Activated naive CD8-positive, alpha-beta T cell treated with anti-CD3 and anti-CD28 coated beads, Interleukin-2, amount 50 U/mL, for 24 hours (primary cell): ENCODE data around the gene SPTLC1.
"Not testable (repeated sequence)": the region's sequence is repeated elsewhere in the genome, so short reads cannot be mapped to it uniquely, and the experiment has no call there.

Experiments
- ATAC-seq: fragments of 150-1000 bp; cut with Tn5 transposase; one replicate; pipeline ENCODE4 v1.10.0; 2021
- DNase-seq: peaks from one replicate; pipeline ENCODE4 v3.0.0; 2021
- H3K27ac Mint-ChIP-seq: one replicate; pipeline ENCODE4 v1.8.0; 2021; ENCODE audit warnings: mild to moderate bottlenecking, mixed read lengths
- H3K27me3 Mint-ChIP-seq: one replicate; pipeline ENCODE4 v1.8.0; 2021; ENCODE audit warnings: mixed read lengths
- H3K36me3 Mint-ChIP-seq: one replicate; pipeline ENCODE4 v1.8.0; 2021; ENCODE audit warnings: low read depth, mixed read lengths
- H3K4me1 Mint-ChIP-seq: one replicate; pipeline ENCODE4 v1.8.0; 2021; ENCODE audit warnings: mixed read lengths
- H3K4me3 Mint-ChIP-seq: one replicate; pipeline ENCODE4 v1.8.0; 2021; ENCODE audit warnings: mild to moderate bottlenecking, moderate library complexity, mixed read lengths
- H3K9me3 Mint-ChIP-seq: one replicate; pipeline ENCODE4 v1.8.0; 2021; ENCODE audit warnings: mixed read lengths

Gene SPTLC1

DNA sequence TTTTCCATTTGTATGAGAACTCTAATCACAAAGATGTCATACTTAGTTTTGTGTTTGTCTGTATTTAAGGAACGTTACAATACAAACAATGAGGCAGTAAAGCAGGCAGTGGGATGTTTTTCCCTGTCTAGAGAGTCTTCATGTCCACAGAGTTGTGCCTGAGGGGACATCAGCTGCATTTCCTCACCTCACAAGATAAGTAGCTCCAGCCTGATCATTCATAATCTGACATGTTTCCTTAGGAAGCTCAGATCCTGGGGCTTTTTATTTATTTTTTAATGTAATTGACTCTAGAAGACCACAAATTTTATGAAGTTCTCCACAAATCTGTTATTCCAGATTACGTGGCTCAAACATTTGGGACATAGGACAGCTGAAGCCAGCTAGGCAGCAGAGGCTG is 78.5 kb downstream of the SPTLC1 start:
- Mint-ChIP-seq H3K9me3 (peaks cover 2% of the 10 kb centered on the region), H3K36me3 (peaks cover 44% of the 10 kb centered on the region), H3K4me3 (no peak overlapping the region), H3K27ac (no peak overlapping the region), H3K27me3 (no peaks in the 10 kb centered on the region), H3K4me1 (no peaks in the 10 kb centered on the region)
- ATAC-seq (no peak), DNase-seq (no peak)

GRCh38 chr9:92036411-92036746 is 78.8 kb downstream of the SPTLC1 start:
- H3K4me1 Mint-ChIP-seq: no peaks in the 10 kb centered on the region
- peaks cover 40% of the 10 kb centered on the region for H3K36me3 Mint-ChIP-seq
- H3K4me3 Mint-ChIP-seq: no peak overlapping the region
- DNase-seq (no peak), ATAC-seq (no peak)
- H3K27ac Mint-ChIP-seq: no peak overlapping the region
- H3K27me3 Mint-ChIP-seq: no peaks in the 10 kb centered on the region
- H3K9me3 Mint-ChIP-seq: no peaks in the 10 kb centered on the region

- no peak for ATAC-seq
- Mint-ChIP-seq H3K4me3 (no peak overlapping the region), H3K9me3 (no peaks in the 10 kb centered on the region), H3K36me3 (peaks cover 38% of the 10 kb centered on the region), H3K4me1 (no peaks in the 10 kb centered on the region), H3K27ac (no peak overlapping the region), H3K27me3 (no peaks in the 10 kb centered on the region)
- DNase-seq: no peak
Measured at GRCh38 chr9:92035687-92036410, 79.4 kb downstream of the SPTLC1 start.

- no peak for ATAC-seq
- Mint-ChIP-seq H3K36me3 (peaks cover 37% of the 10 kb centered on the region), H3K27ac (no peak overlapping the region), H3K9me3 (no peaks in the 10 kb centered on the region), H3K4me3 (no peak overlapping the region), H3K4me1 (no peaks in the 10 kb centered on the region), H3K27me3 (no peaks in the 10 kb centered on the region)
- no peak for DNase-seq
Measured at GRCh38 chr9:92035146-92035545, 80.1 kb downstream of the SPTLC1 start.

DNA sequence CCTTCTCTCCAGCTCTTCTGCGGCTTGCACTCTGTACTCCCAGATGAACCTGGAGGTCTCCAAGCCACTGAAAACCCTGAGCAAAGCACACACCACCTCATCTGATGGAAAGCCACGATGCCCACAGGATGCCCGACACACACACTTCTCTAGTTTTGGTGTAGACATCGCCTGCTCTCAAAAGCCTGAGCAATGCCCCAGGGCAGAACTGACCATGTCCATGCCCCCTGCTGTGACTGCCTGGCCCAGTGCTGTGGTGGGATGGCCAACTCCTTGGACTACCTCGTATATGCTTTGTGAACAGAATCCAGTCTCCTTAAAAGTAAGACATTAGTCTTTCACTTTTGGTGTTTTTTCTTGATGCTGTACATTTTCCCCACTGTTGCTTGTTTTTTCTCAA is 81.2 kb downstream of the SPTLC1 start:
- Mint-ChIP-seq H3K27me3 (no peaks in the 10 kb centered on the region), H3K9me3 (no peaks in the 10 kb centered on the region), H3K4me3 (no peak overlapping the region), H3K27ac (no peak overlapping the region), H3K36me3 (peaks cover 41% of the 10 kb centered on the region), H3K4me1 (no peaks in the 10 kb centered on the region)
- ATAC-seq (no peak), DNase-seq (no peak)

GRCh38 chr9:92033307-92033706 is 81.9 kb downstream of the SPTLC1 start:
- DNase-seq (no peak), ATAC-seq (no peak)
- Mint-ChIP-seq H3K27me3 (no peaks in the 10 kb centered on the region), H3K36me3 (peaks cover 37% of the 10 kb centered on the region), H3K4me3 (no peak overlapping the region), H3K4me1 (no peaks in the 10 kb centered on the region), H3K27ac (no peak overlapping the region), H3K9me3 (no peaks in the 10 kb centered on the region)

- Mint-ChIP-seq H3K4me1 (no peaks in the 10 kb centered on the region), H3K9me3 (no peaks in the 10 kb centered on the region), H3K27ac (no peak overlapping the region), H3K27me3 (no peaks in the 10 kb centered on the region), H3K4me3 (no peak overlapping the region), H3K36me3 (peaks cover 34% of the 10 kb centered on the region)
- ATAC-seq (no peak), DNase-seq (no peak)
Measured at GRCh38 chr9:92032891-92033290, 82.3 kb downstream of the SPTLC1 start.

DNA sequence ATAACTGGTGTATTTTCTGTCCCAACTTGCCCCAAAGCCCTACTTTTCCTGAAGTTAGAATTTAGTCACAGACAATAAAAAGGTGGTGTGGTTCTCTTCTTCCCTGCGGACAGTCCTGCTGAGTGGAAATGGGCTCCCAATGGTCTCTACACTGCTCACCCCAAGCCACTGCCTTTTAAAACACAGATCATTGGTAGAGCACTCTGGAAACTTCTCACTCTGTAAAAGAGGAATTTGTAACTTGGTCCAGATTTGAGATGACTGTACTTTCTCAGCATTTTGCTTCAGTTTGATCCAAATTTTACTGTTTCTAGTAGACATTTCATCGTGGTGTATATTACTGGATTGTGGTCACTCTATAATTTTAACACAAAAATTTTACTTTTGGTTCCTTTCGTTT is 84.8 kb downstream of the SPTLC1 start:
- H3K9me3 Mint-ChIP-seq: no peaks in the 10 kb centered on the region

DNA sequence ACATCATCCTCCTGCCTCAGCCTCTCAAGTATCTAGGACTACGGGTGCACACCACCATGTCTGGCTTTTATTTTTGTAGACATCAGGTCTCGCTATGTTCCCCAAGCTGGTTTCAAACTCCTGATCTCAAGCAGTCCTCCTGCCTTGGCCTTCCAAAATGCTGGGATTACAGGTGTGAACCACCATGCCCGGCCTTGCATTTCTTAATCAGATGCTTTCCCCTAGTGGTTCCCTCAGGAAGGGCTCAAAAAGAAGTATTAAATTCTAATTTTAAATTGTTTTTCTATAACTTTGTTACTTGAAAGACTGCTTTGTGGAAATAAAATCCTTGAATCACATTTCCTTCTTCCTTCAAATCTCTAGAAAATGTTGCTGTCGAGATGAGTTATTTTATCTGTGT is 85.7 kb downstream of the SPTLC1 start:
- Mint-ChIP-seq H3K27ac (no peak overlapping the region), H3K4me1 (no peaks in the 10 kb centered on the region), H3K36me3 (peaks cover 22% of the 10 kb centered on the region), H3K27me3 (no peaks in the 10 kb centered on the region), H3K4me3 (no peak overlapping the region), H3K9me3 (no peaks in the 10 kb centered on the region)
- ATAC-seq (no peak), DNase-seq (no peak)

More for the DNA sequence above, 84.8 kb downstream of the SPTLC1 start:
- Mint-ChIP-seq H3K4me3 (no peak overlapping the region), H3K36me3 (peaks cover 26% of the 10 kb centered on the region), H3K4me1 (no peaks in the 10 kb centered on the region), H3K27ac (no peak overlapping the region), H3K27me3 (no peaks in the 10 kb centered on the region)
- no peak for ATAC-seq
- DNase-seq: no peak

GRCh38 chr9:92026206-92027002 is 88.8 kb downstream of the SPTLC1 start:
- H3K36me3 Mint-ChIP-seq: peaks cover 11% of the 10 kb centered on the region
- no peaks in the 10 kb centered on the region for H3K27me3 Mint-ChIP-seq
- ATAC-seq: no peak
- H3K4me1 Mint-ChIP-seq: no peaks in the 10 kb centered on the region
- H3K9me3 Mint-ChIP-seq: peaks cover 25% of the 10 kb centered on the region
- no peak for DNase-seq
- H3K4me3 Mint-ChIP-seq: no peak overlapping the region
- no peak overlapping the region for H3K27ac Mint-ChIP-seq

GRCh38 chr9:92021785-92022541 is 93.2 kb downstream of the SPTLC1 start:
- ATAC-seq, DNase-seq, H3K4me3 Mint-ChIP-seq, H3K4me1 Mint-ChIP-seq, H3K27me3 Mint-ChIP-seq, H3K27ac Mint-ChIP-seq, H3K36me3 Mint-ChIP-seq: not testable (repeated sequence)
- H3K9me3 Mint-ChIP-seq: peaks cover 29% of the 10 kb centered on the region

- Mint-ChIP-seq H3K9me3 (peaks cover 32% of the 10 kb centered on the region), H3K4me1 (no peaks in the 10 kb centered on the region), H3K27me3 (no peaks in the 10 kb centered on the region)
Measured at GRCh38 chr9:92019658-92020057, 95.6 kb downstream of the SPTLC1 start.

GRCh38 chr9:92010705-92011536 is 104.3 kb downstream of the SPTLC1 start:
- ATAC-seq: no peak
- Mint-ChIP-seq H3K27ac (no peak overlapping the region), H3K4me1 (no peaks in the 10 kb centered on the region), H3K9me3 (peaks cover 4% of the 10 kb centered on the region), H3K27me3 (peaks cover 2% of the 10 kb centered on the region), H3K4me3 (no peak overlapping the region), H3K36me3 (no peaks in the 10 kb centered on the region)
- DNase-seq: no peak

More at GRCh38 chr9:92019658-92020057, 95.6 kb downstream of the SPTLC1 start:
- Mint-ChIP-seq H3K36me3 (no peaks in the 10 kb centered on the region), H3K4me3 (no peak overlapping the region), H3K27ac (no peak overlapping the region)
- no peak for ATAC-seq
- no peak for DNase-seq

DNA sequence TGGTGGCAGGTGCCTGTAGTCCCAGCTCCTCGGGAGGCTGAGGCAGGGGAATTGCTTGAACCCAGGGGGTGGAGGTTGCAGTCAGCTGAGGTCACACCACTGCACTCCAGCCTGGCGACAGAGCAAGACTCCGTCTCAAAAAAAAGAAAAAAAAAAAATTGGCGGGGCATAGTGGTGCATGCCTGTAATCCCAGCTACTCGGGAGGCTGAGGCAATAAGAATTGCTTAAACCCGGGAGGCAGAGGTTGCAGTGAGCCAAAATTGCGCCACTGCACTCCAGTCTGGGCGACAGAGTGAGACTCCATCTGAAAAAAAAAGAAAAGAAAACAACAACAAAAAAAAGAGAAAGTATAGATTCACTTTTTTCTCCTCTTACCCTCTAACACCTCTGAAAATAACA is 105.0 kb downstream of the SPTLC1 start:
- not testable (repeated sequence) for H3K9me3 Mint-ChIP-seq, DNase-seq, H3K36me3 Mint-ChIP-seq, H3K4me1 Mint-ChIP-seq, H3K27me3 Mint-ChIP-seq, H3K4me3 Mint-ChIP-seq, H3K27ac Mint-ChIP-seq, ATAC-seq
